Liver (tissue), 3 donors: ENCODE measurements around the gene LYZL6.

ENCODE experiments used
- FOXA1 ChIP-seq: IDR thresholded peaks from 2 replicates; pipeline ENCODE4 v1.6.1; 2016; ENCODE audit warnings: antibody characterized with exemption
- GABPA ChIP-seq, 2 donors: IDR thresholded peaks in 1 of 2; conservative IDR thresholded peaks in 1 of 2; 2 replicates each; pipeline ENCODE4 v1.6.1; 2016; ENCODE audit warnings: antibody characterized with exemption in 2 of 2, mild to moderate bottlenecking in 1 of 2, moderate library complexity in 1 of 2
- JUND ChIP-seq, 2 donors: IDR thresholded peaks; 2 replicates each; pipeline ENCODE4 v1.6.1; 2016; ENCODE audit warnings: antibody characterized with exemption in 2 of 2
- RAD21 ChIP-seq, 2 donors: IDR thresholded peaks; 2 replicates each; pipeline ENCODE4 v1.6.1; 2016; ENCODE audit warnings: antibody characterized with exemption in 2 of 2, mild to moderate bottlenecking in 2 of 2
- REST ChIP-seq: IDR thresholded peaks from 2 replicates; pipeline ENCODE4 v1.6.1; 2016; ENCODE audit warnings: antibody characterized with exemption, mild to moderate bottlenecking
- RXRA ChIP-seq, 2 donors: IDR thresholded peaks; 2 replicates each; pipeline ENCODE4 v1.6.1; 2017 to 2018; ENCODE audit warnings: antibody characterized with exemption in 2 of 2, mild to moderate bottlenecking in 1 of 2
- SP1 ChIP-seq: IDR thresholded peaks from 2 replicates; pipeline ENCODE4 v1.6.1; 2018; ENCODE audit warnings: antibody characterized with exemption, mild to moderate bottlenecking
- TAF1 ChIP-seq: conservative IDR thresholded peaks from 2 replicates; pipeline ENCODE4 v1.6.1; 2016; ENCODE audit warnings: antibody characterized with exemption, mild to moderate bottlenecking
- TF ChIP-seq, protein P1 (sequence below): fragments of 150-350 bp; IDR thresholded peaks from 2 replicates; pipeline ENCODE4 v1.5.1; 2017; ENCODE audit warnings: improper control_type of control experiment, low read depth, low read length; ENCODE audit not compliant: missing input control
- TF ChIP-seq, protein P2 (sequence below): IDR thresholded peaks from 2 replicates; pipeline ENCODE4 v1.6.1; 2016; ENCODE audit warnings: antibody characterized with exemption
- TF ChIP-seq, protein P3 (sequence below): IDR thresholded peaks from 2 replicates; pipeline ENCODE4 v1.6.1; 2016; ENCODE audit warnings: antibody characterized with exemption
- donor health status: healthy.
- donor health status: healthy.

DNA sequence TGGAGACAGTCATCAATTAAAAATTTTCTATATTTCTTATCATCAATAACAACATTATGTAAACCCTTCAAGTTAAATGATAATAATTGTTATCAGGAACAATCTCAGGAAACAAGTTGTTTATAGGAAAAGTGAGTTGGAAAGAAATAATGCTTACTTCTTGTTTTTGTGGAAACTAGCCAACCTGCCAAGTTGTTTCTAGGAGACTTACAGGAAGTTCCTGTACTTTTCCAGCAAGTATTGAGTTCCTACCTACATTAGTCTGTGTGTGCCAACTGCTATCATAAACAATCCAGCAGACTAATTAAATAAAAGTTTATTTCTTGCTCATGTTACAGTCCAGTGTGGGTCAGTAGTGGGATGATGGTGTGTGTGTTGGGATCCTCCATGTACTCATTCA, 44.7 kb upstream of the LYZL6 start:
- TF ChIP-seq FOXA1, result no peak
- TF ChIP-seq, protein P1, sequence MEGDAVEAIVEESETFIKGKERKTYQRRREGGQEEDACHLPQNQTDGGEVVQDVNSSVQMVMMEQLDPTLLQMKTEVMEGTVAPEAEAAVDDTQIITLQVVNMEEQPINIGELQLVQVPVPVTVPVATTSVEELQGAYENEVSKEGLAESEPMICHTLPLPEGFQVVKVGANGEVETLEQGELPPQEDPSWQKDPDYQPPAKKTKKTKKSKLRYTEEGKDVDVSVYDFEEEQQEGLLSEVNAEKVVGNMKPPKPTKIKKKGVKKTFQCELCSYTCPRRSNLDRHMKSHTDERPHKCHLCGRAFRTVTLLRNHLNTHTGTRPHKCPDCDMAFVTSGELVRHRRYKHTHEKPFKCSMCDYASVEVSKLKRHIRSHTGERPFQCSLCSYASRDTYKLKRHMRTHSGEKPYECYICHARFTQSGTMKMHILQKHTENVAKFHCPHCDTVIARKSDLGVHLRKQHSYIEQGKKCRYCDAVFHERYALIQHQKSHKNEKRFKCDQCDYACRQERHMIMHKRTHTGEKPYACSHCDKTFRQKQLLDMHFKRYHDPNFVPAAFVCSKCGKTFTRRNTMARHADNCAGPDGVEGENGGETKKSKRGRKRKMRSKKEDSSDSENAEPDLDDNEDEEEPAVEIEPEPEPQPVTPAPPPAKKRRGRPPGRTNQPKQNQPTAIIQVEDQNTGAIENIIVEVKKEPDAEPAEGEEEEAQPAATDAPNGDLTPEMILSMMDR, result no peak
- TF ChIP-seq, protein P2, sequence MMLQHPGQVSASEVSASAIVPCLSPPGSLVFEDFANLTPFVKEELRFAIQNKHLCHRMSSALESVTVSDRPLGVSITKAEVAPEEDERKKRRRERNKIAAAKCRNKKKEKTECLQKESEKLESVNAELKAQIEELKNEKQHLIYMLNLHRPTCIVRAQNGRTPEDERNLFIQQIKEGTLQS, result no peak
- TF ChIP-seq REST, result no peak
- TF ChIP-seq GABPA (IDR thresholded peaks at IDR 0.05 in 1 of 2, conservative IDR thresholded peaks at IDR 0.05 in 1 of 2), result no peak
- TF ChIP-seq TAF1, result no peak
- TF ChIP-seq, protein P3, sequence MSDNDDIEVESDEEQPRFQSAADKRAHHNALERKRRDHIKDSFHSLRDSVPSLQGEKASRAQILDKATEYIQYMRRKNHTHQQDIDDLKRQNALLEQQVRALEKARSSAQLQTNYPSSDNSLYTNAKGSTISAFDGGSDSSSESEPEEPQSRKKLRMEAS, result no peak
- no peak for TF ChIP-seq RAD21 (IDR thresholded peaks at IDR 0.05)
- TF ChIP-seq SP1, result no peak
- TF ChIP-seq RXRA (IDR thresholded peaks at IDR 0.05), result no peak
- TF ChIP-seq JUND (IDR thresholded peaks at IDR 0.05), result no peak
